ENCODE data around the gene WWOX. TPM values are rescaled to one million over a fixed set of nuclear protein-coding genes. Genes with fewer than 3 reads are reported as not detected.

Gene WWOX
- total and polyA plus RNA-seq, 2 of the 8 experiments (the other 6 are each of a cell fraction or from before 2014, with no cell fraction given): 5.4 to 16.7 TPM

DNA sequence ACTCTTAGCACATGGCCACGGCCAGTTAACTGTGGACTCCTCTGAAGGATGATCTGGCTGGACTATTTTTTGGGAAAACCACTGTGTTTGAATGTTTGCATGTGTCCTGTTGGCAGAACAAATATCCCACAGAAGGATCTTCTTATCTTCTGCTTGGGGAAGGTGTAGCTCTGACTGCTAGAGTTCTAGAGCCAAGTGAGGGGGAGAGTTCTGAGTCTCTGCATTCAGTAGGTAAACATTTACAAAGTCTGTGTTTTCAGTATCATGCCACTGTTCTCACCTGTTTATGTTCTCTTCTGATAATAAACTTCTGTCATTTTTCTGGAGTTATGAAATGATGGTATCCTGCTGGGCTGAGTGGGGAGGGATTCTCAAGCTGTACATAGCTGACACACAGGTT, 241.1 kb downstream of the WWOX start:
- Histone ChIP-seq H2BK5ac (ENCODE audit: low read depth, low read length) (no peak overlapping the region), H3K36me3 (ENCODE audit: control insufficient read depth in 2 of 4, insufficient read depth in 4 of 4, low read length in 3 of 4) (no peaks in the 10 kb centered on the region), H3K4me3 (ENCODE audit: extremely low read depth in 1 of 4, insufficient read depth in 2 of 4, low read depth in 3 of 4, low read length in 4 of 4) (no peak overlapping the region), H4K8ac (ENCODE audit: extremely low read depth, insufficient read depth, low read length) (no peak overlapping the region), H3K4ac (replicated peaks; ENCODE audit: insufficient read length, low read depth, low read length) (no peak overlapping the region), H3K56ac (replicated peaks; ENCODE audit: insufficient read length, low read depth, low read length) (no peak overlapping the region), H2AFZ (ENCODE audit: low read length) (no peak overlapping the region), H4K20me1 (replicated peaks in 1 of 2; ENCODE audit: control insufficient read depth in 1 of 2, insufficient read depth in 2 of 2, low read length in 2 of 2) (no peaks in the 10 kb centered on the region), H3K18ac (ENCODE audit: extremely low read depth, low read length) (no peak overlapping the region), H2BK120ac (replicated peaks; ENCODE audit: low read depth, low read length) (no peak overlapping the region), H2BK20ac (ENCODE audit: low read length) (no peak overlapping the region), H2BK12ac (ENCODE audit: low read depth, low read length) (no peak overlapping the region), H3K27ac (ENCODE audit: low read depth, low read length) (no peak overlapping the region), H3K9ac (replicated peaks in 1 of 4; ENCODE audit: extremely low read depth in 1 of 4, low read depth in 3 of 4, low read length in 3 of 4) (no peak overlapping the region), H3K23me2 (ENCODE audit: low read depth, low read length) (no peaks in the 10 kb centered on the region), H4K91ac (replicated peaks; ENCODE audit: insufficient read length, low read length) (no peak overlapping the region), H3K23ac (ENCODE audit: insufficient read length) (no peak overlapping the region), H3K4me1 (replicated peaks in 1 of 4; ENCODE audit: control insufficient read depth in 3 of 4, insufficient read depth in 4 of 4, low read length in 3 of 4) (no peaks in the 10 kb centered on the region), H3K79me2 (ENCODE audit: control insufficient read depth in 1 of 2, insufficient read depth in 2 of 2, low read length in 2 of 2) (no peaks in the 10 kb centered on the region), H3K14ac (ENCODE audit: insufficient read length) (no peak overlapping the region), H4K5ac (ENCODE audit: insufficient read length, low read depth, low read length) (no peak overlapping the region), H2BK15ac (ENCODE audit: low read length) (no peak overlapping the region), H3K4me2 (ENCODE audit: insufficient read depth in 1 of 2, low read depth in 2 of 2, low read length in 2 of 2) (no peak overlapping the region), H3K27me3 (replicated peaks in 1 of 4; ENCODE audit: control insufficient read depth in 3 of 4, extremely low read depth in 1 of 4, insufficient read depth in 3 of 4, low read length in 3 of 4) (peaks cover 0 to 1% (median 0%) of the 10 kb centered on the region in 4 experiments; a peak in 1 of 7 replicates), H3K79me1 (ENCODE audit: low read depth, low read length) (no peaks in the 10 kb centered on the region), H3K9me3 (ENCODE audit: insufficient read depth in 2 of 2, low read depth in 1 of 2, low read length in 1 of 2) (no peaks in the 10 kb centered on the region; a peak in 1 of 4 replicates), H2AK5ac (ENCODE audit: low read depth, low read length) (no peak overlapping the region)
- ChIA-PET POLR2A (ENCODE audit: partially characterized antibody) (no interaction called here), CTCF (ENCODE audit: partially characterized antibody) (interaction anchor here (0.6 kb wide), 2 partner anchors 341 to 963 kb away, joined by 3 read pairs; no protein-coding TSS in a partner anchor)
- FAIRE-seq (no peak), DNase-seq (ENCODE audit: low read depth in 1 of 2, low spot score in 2 of 2) (no peak)
- WGBS, 2 experiments (ENCODE audit: extremely low coverage in 1 of 2, insufficient coverage in 1 of 2, insufficient read length in 1 of 2, insufficient replicate concordance in 2 of 2, low coverage in 1 of 2, low lambda C conversion rate in 2 of 2, missing lambda C conversion rate in 1 of 2): 89% methylated on average over 1 of the region's 1 CpG; no CpG with 5 or more reads in 1 of the 2 experiments
- TF ChIP-seq, protein P1, sequence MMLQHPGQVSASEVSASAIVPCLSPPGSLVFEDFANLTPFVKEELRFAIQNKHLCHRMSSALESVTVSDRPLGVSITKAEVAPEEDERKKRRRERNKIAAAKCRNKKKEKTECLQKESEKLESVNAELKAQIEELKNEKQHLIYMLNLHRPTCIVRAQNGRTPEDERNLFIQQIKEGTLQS (IDR thresholded peaks at IDR 0.05; ENCODE audit: insufficient read depth, low read depth, low read length): no peak
- TF ChIP-seq SIN3A (conservative IDR thresholded peaks at IDR 0.05 in 1 of 2, IDR thresholded peaks at IDR 0.05 in 1 of 2; ENCODE audit: low read depth in 1 of 2, low read length in 2 of 2) (no peak), NANOG (IDR thresholded peaks at IDR 0.05; ENCODE audit: insufficient read depth, low read depth, low read length, poor library complexity, severe bottlenecking) (no peak)

Data from H1 (cell line).